ENCODE measurements around the gene SEMA3F.

SEMA3F gene

GRCh38 chr3:50196253-50196801, 41.2 kb downstream of the SEMA3F start:
- Histone ChIP-seq H3K9ac (ENCODE audit: low read length) (no peak overlapping the region), H3K9me3 (replicated peaks; ENCODE audit: insufficient read depth, low read length) (no peaks in the 10 kb centered on the region), H3K27me3 (replicated peaks; ENCODE audit: insufficient read depth, low read length) (peaks cover 82% of the 10 kb centered on the region), H3K36me3 (replicated peaks; ENCODE audit: insufficient read depth, low read length) (no peaks in the 10 kb centered on the region), H3K79me2 (ENCODE audit: low read length) (no peaks in the 10 kb centered on the region), H4K20me1 (ENCODE audit: insufficient read depth, low read length) (no peaks in the 10 kb centered on the region), H3F3A (ENCODE audit: insufficient read depth, low read length) (no peaks in the 10 kb centered on the region), H2AFZ (ENCODE audit: low read length) (no peak overlapping the region), H3K27ac (ENCODE audit: low read length) (no peak overlapping the region), H3K4me3 (ENCODE audit: low read length) (no peak overlapping the region), H3K4me1 (ENCODE audit: low read length) (no peaks in the 10 kb centered on the region), H3K9me2 (replicated peaks; ENCODE audit: insufficient read depth, low read length) (no peaks in the 10 kb centered on the region), H3K4me2 (ENCODE audit: low read depth, low read length) (no peak overlapping the region)
- TF ChIP-seq CTCF (IDR thresholded peaks at IDR 0.05; ENCODE audit: low read length) (no peak), EZH2phosphoT487 (IDR thresholded peaks at IDR 0.05; ENCODE audit: low read length) (no peak), EZH2 (optimal IDR thresholded peaks at IDR 0.05; ENCODE audit: low read depth, low read length) (no peak)
- DNase-seq, result no peak

- Histone ChIP-seq H3K4me1 (ENCODE audit: low read length) (no peaks in the 10 kb centered on the region), H3K36me3 (replicated peaks; ENCODE audit: insufficient read depth, low read length) (no peaks in the 10 kb centered on the region), H4K20me1 (ENCODE audit: insufficient read depth, low read length) (no peaks in the 10 kb centered on the region; the same call in 1 of the 2 replicates), H3K4me2 (ENCODE audit: low read depth, low read length) (no peak overlapping the region), H3K27me3 (replicated peaks; ENCODE audit: insufficient read depth, low read length) (peaks cover 87% of the 10 kb centered on the region), H3K27ac (ENCODE audit: low read length) (no peak overlapping the region), H3K9ac (ENCODE audit: low read length) (no peak overlapping the region), H3K9me2 (replicated peaks; ENCODE audit: insufficient read depth, low read length) (no peaks in the 10 kb centered on the region), H3F3A (ENCODE audit: insufficient read depth, low read length) (no peaks in the 10 kb centered on the region), H3K9me3 (replicated peaks; ENCODE audit: insufficient read depth, low read length) (no peaks in the 10 kb centered on the region), H2AFZ (ENCODE audit: low read length) (no peak overlapping the region), H3K79me2 (ENCODE audit: low read length) (no peaks in the 10 kb centered on the region), H3K4me3 (ENCODE audit: low read length) (no peak overlapping the region)
- no peak for DNase-seq
- TF ChIP-seq EZH2phosphoT487 (IDR thresholded peaks at IDR 0.05; ENCODE audit: low read length), result no peak
- TF ChIP-seq EZH2 (optimal IDR thresholded peaks at IDR 0.05; ENCODE audit: low read depth, low read length), result no peak
- TF ChIP-seq CTCF (IDR thresholded peaks at IDR 0.05; ENCODE audit: low read length), result no peak
These were observed 46.6 kb downstream of the SEMA3F start for GRCh38 chr3:50201573-50202315.

- peaks cover 86% of the 10 kb centered on the region for H3K27me3 ChIP-seq (replicated peaks; ENCODE audit: insufficient read depth, low read length)
These were observed 47.4 kb downstream of the SEMA3F start for GRCh38 chr3:50202353-50203112.

More at GRCh38 chr3:50202353-50203112, 47.4 kb downstream of the SEMA3F start:
- Histone ChIP-seq H3K9me3 (replicated peaks; ENCODE audit: insufficient read depth, low read length) (no peaks in the 10 kb centered on the region), H3K4me3 (ENCODE audit: low read length) (no peak overlapping the region), H3K4me2 (ENCODE audit: low read depth, low read length) (no peak overlapping the region), H3K9ac (ENCODE audit: low read length) (no peak overlapping the region), H3K27ac (ENCODE audit: low read length) (no peak overlapping the region), H2AFZ (ENCODE audit: low read length) (no peak overlapping the region), H3K36me3 (replicated peaks; ENCODE audit: insufficient read depth, low read length) (no peaks in the 10 kb centered on the region), H4K20me1 (ENCODE audit: insufficient read depth, low read length) (no peaks in the 10 kb centered on the region; the same call in 1 of the 2 replicates), H3K79me2 (ENCODE audit: low read length) (no peaks in the 10 kb centered on the region), H3F3A (ENCODE audit: insufficient read depth, low read length) (no peaks in the 10 kb centered on the region), H3K4me1 (ENCODE audit: low read length) (no peaks in the 10 kb centered on the region), H3K9me2 (replicated peaks; ENCODE audit: insufficient read depth, low read length) (no peaks in the 10 kb centered on the region)
- no peak for TF ChIP-seq EZH2phosphoT487 (IDR thresholded peaks at IDR 0.05; ENCODE audit: low read length)
- TF ChIP-seq EZH2 (optimal IDR thresholded peaks at IDR 0.05; ENCODE audit: low read depth, low read length), result no peak
- TF ChIP-seq CTCF (IDR thresholded peaks at IDR 0.05; ENCODE audit: low read length), result no peak
- no peak for DNase-seq
